ENCODE results near the gene AP2B1. TPM values are rescaled to one million over a fixed set of nuclear protein-coding genes. Genes with fewer than 3 reads are reported as not detected.

AP2B1 gene
- total and polyA plus RNA-seq, 12 donors = 23.4 to 167 (median 78.2) TPM

DNA sequence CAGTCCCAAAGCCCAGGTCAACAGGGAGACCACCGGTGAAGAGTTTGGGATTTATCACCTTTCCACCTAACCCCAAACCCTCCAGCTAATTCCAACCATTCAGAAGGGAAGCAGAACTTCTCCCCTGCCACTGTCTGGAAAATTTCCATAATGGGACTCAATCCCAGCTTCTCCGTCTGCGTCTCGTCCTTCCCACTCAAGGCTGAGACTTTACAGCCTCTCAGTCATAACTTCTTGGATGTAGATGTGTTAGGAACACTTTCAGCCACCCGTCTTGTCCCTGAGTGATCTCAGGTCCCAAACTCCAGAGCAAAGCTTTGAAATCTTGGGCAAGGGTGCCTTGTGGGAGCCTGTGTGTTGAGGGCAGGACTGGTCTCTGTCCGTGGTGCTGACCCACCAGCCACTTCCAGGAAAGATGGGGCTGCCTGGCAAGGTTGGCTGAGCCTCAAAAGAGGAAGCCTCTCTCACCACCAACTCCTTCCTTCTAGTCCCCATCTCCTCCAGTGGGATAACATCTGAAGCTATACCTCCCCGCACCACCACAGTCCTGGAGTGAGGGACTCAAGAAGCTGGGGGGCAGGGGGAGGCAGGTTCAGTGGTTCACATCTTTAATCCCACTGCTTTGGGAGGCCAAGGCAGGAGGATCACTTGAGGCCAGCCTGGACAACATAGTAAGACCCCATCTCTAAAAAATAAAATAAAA, 156.7 kb downstream of the AP2B1 start:
- 40 to 56% (median 44%) methylated on average over 5 to 7 of the region's 7 CpGs for WGBS, 4 donors
- TF ChIP-seq CTCF (IDR thresholded peaks at IDR 0.05) = no peak
- TF ChIP-seq POLR2A (IDR thresholded peaks at IDR 0.05) = no peak
- peak in 4 of 7 donors; percentile 40 to 57 (median 52) for DNase-seq
- peaks cover 26% of the 10 kb centered on the region for H3K27me3 ChIP-seq
- no peaks in the 10 kb centered on the region for H3K9me3 ChIP-seq (replicated peaks in 1 of 3)
- no peak overlapping the region for H3K4me3 ChIP-seq
- H3K36me3 ChIP-seq (replicated peaks in 1 of 2) = no peaks in the 10 kb centered on the region
- intact Hi-C loops (cut with DNase I) = loop anchor here in 1 of 2 donors (2.0 to 10.0 kb wide), 2 partner anchors 133 to 579 kb away; no protein-coding TSS in a partner anchor
- H3K27ac ChIP-seq = no peak overlapping the region
- H3K4me1 ChIP-seq (replicated peaks in 1 of 2) = peaks cover 0 to 8% of the 10 kb centered on the region in 2 donors

GRCh38 chr17:35744830-35745229, 157.7 kb downstream of the AP2B1 start:
- peaks cover 36% of the 10 kb centered on the region for H3K27me3 ChIP-seq
- no peaks in the 10 kb centered on the region for H3K36me3 ChIP-seq (replicated peaks in 1 of 2)
- 58 to 92% (median 78%) methylated on average over 7 to 8 of the region's 8 CpGs for WGBS, 4 donors
- no peak overlapping the region for H3K27ac ChIP-seq
- TF ChIP-seq CTCF (IDR thresholded peaks at IDR 0.05) = no peak
- no peak for TF ChIP-seq POLR2A (IDR thresholded peaks at IDR 0.05)
- intact Hi-C loops (cut with DNase I) = loop anchor here (2.0 to 10.0 kb wide), 4 partner anchors 133 to 580 kb away; no protein-coding TSS in a partner anchor
- H3K4me1 ChIP-seq (replicated peaks in 1 of 2) = peaks cover 0 to 8% of the 10 kb centered on the region in 2 donors
- no peaks in the 10 kb centered on the region for H3K9me3 ChIP-seq (replicated peaks in 1 of 3)
- no peak for DNase-seq
- no peak overlapping the region for H3K4me3 ChIP-seq

GRCh38 chr17:35745246-35745645, 158.1 kb downstream of the AP2B1 start:
- no peak for DNase-seq
- WGBS, 4 donors = 82 to 100% (median 86%) methylated on average over 1 to 7 of the region's 7 CpGs
- Histone ChIP-seq H3K9me3 (replicated peaks in 1 of 3) (no peaks in the 10 kb centered on the region), H3K36me3 (replicated peaks in 1 of 2) (no peaks in the 10 kb centered on the region), H3K27ac (no peak overlapping the region), H3K4me3 (no peak overlapping the region), H3K4me1 (replicated peaks in 1 of 2) (peaks cover 0 to 8% of the 10 kb centered on the region in 2 donors), H3K27me3 (peaks cover 39% of the 10 kb centered on the region)
- TF ChIP-seq CTCF (IDR thresholded peaks at IDR 0.05) (no peak), POLR2A (IDR thresholded peaks at IDR 0.05) (no peak)
- intact Hi-C loops (cut with DNase I) = loop anchor here (2.0 to 10.0 kb wide), 4 partner anchors 133 to 580 kb away; no protein-coding TSS in a partner anchor

- H3K9me3 ChIP-seq (replicated peaks in 1 of 3) = no peaks in the 10 kb centered on the region
- intact Hi-C loops (cut with DNase I) = loop anchor here (2.0 to 10.0 kb wide), 4 partner anchors 134 to 581 kb away; no protein-coding TSS in a partner anchor
- H3K27ac ChIP-seq = no peak overlapping the region
- no peaks in the 10 kb centered on the region for H3K36me3 ChIP-seq (replicated peaks in 1 of 2)
- peaks cover 0 to 7% of the 10 kb centered on the region in 2 donors for H3K4me1 ChIP-seq (replicated peaks in 1 of 2)
- H3K4me3 ChIP-seq = no peak overlapping the region
- H3K27me3 ChIP-seq = peaks cover 40% of the 10 kb centered on the region
- no peak for DNase-seq
- 67 to 91% (median 75%) methylated on average over 6 to 15 of the region's 15 CpGs for WGBS, 4 donors
- TF ChIP-seq POLR2A (IDR thresholded peaks at IDR 0.05) (no peak), CTCF (IDR thresholded peaks at IDR 0.05) (no peak)
These were observed 158.7 kb downstream of the AP2B1 start for GRCh38 chr17:35745749-35746320.

Measured in adrenal gland (tissue), 12 donors.